Fibroblast of pulmonary artery (primary cell): Measurements from ENCODE around the gene PTPRT.

Experiments
- DNase-seq: peaks from one replicate; pipeline ENCODE4 v3.0.0-alpha.2; 2010; ENCODE audit warnings: low read depth
- H3K4me3 ChIP-seq: replicated peaks from 2 replicates; pipeline ENCODE4 v1.5.1; 2011; ENCODE audit warnings: low read depth, mild to moderate bottlenecking, control low read depth, low read length, moderate library complexity
- TF ChIP-seq, protein P1 (sequence below): IDR thresholded peaks from 2 replicates; pipeline ENCODE4 v1.5.1; 2011; ENCODE audit warnings: mild to moderate bottlenecking, control low read depth, low read length, inconsistent platforms; ENCODE audit errors: missing control alignments

PTPRT gene

DNA sequence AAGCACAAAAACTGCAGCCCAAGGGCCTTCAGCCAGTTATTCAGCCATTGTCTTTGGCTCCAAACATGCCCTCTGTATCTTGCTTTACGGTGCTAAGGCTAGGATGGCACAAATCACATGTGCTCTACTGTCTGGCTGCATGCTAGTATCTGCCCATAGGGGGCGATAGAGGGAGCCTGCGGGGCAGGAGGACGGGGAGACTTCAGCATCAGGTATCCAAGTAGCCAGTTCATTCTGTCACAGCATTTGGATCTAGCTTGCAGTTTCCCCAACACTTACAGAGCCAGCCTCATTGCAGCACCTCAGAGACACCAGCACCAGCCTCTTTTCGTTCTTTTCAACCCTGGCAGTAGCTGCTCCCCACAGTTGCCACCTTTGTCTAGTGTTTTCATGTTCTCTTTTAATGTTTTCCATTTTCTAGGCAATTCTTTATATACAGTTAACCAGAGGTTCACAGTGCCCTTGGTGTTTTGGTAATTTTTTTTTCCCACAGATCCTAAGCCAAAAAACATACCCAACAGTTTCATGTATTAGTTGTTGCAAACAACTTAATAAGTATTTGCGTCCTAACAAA is 705.9 kb downstream of the PTPRT start:
- TF ChIP-seq, protein P1, sequence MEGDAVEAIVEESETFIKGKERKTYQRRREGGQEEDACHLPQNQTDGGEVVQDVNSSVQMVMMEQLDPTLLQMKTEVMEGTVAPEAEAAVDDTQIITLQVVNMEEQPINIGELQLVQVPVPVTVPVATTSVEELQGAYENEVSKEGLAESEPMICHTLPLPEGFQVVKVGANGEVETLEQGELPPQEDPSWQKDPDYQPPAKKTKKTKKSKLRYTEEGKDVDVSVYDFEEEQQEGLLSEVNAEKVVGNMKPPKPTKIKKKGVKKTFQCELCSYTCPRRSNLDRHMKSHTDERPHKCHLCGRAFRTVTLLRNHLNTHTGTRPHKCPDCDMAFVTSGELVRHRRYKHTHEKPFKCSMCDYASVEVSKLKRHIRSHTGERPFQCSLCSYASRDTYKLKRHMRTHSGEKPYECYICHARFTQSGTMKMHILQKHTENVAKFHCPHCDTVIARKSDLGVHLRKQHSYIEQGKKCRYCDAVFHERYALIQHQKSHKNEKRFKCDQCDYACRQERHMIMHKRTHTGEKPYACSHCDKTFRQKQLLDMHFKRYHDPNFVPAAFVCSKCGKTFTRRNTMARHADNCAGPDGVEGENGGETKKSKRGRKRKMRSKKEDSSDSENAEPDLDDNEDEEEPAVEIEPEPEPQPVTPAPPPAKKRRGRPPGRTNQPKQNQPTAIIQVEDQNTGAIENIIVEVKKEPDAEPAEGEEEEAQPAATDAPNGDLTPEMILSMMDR, result no peak
- DNase-seq, result no peak
- no peak overlapping the region for H3K4me3 ChIP-seq

- H3K4me3 ChIP-seq, result no peak overlapping the region
- TF ChIP-seq, protein P1, result no peak
- no peak for DNase-seq
Observed at GRCh38 chr20:42482808-42483207, 706.9 kb downstream of the PTPRT start.

DNA sequence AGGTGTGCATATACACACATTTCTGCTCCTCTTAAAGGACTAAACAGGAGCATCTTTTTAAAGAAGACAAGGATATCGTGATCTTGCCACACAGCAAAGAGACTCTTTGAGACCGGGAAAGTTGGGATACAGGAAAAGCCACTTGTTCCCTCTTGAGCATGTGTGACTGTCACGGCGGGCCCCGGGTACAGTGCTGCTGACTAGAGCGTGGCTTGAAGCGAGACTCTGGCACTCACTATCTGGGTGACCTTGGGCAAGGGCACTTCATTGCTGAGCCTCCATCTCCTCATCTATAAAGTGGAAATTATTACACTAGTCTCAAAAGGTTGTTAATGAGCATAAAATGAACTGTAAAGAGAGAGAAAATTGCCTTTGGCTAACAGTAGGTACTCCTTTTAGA is 713.9 kb downstream of the PTPRT start:
- no peak overlapping the region for H3K4me3 ChIP-seq
- DNase-seq, result no peak
- TF ChIP-seq, protein P1, result no peak

DNA sequence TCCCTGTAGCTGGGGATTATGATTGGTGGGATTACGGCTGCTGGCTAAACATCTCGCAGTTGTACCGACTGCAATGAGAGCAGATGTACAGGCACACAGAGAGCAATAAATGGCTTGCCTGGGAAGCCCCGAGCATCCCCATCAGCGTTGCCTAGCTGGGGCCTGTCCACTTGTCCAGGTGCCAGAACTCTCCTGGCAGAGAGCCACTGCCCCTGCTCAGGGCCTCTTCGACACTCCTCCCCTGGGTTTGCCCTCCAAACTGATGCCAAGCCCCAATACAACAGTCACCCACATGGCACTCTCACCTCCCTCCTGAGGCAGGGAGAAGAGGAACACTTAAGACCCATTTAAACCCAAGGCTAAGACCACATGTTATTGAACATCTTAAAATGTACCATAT is 715.1 kb downstream of the PTPRT start:
- TF ChIP-seq, protein P1, result no peak
- H3K4me3 ChIP-seq, result no peak overlapping the region
- DNase-seq, result no peak

GRCh38 chr20:42472198-42472597 is 717.5 kb downstream of the PTPRT start:
- H3K4me3 ChIP-seq, result no peak overlapping the region
- TF ChIP-seq, protein P1, result no peak
- no peak for DNase-seq

DNA sequence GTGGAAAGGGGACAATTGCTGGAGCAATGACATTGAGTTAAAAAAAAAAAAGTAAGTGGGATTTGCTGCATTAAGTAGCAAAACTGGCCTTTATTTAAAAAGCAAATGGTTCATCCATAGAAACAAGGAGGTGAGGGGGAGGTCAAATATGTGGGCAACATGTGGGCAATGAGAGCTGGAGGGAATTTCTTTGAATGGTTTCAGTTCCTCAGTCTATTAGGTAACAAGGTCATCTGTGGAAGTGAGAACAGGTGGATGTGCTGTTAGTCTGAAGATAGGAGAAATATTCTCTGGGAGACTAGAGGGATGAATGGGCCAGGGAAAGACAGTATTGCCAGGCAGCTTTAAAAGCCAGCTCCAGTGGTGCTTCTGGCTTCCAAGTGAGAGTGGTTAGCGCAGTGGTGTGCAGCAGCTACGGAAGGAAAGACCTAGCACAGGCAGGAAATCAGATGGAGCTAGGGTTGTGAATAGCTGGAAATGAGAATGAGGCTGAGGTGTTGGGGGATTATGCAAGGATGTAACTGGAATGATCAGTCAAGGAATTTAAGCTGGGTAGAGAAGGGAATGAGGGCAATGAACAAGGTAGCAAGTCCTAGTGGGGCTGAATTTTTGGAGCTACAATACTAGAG is 727.6 kb downstream of the PTPRT start:
- TF ChIP-seq, protein P1, result no peak
- H3K4me3 ChIP-seq, result no peak overlapping the region
- no peak for DNase-seq

- DNase-seq, result no peak
- H3K4me3 ChIP-seq, result no peak overlapping the region
- TF ChIP-seq, protein P1, result no peak
Observed at GRCh38 chr20:42461291-42461690, 728.4 kb downstream of the PTPRT start.
